Activated naive CD8-positive, alpha-beta T cell treated with anti-CD3 and anti-CD28 coated beads for 36 hours (primary cell): ENCODE data around the gene CCSER2. TPM values are rescaled to one million over a fixed set of nuclear protein-coding genes. Genes with fewer than 3 reads are reported as not detected.

Experiments
- DNase-seq: peaks from one replicate; pipeline ENCODE4 v3.0.0; 2021
- H3K27ac Mint-ChIP-seq: one replicate; pipeline ENCODE4 v1.8.0; 2022; ENCODE audit warnings: mild to moderate bottlenecking, moderate library complexity, mixed read lengths
- H3K27me3 Mint-ChIP-seq: one replicate; pipeline ENCODE4 v1.8.0; 2022; ENCODE audit warnings: mild to moderate bottlenecking, mixed read lengths
- H3K36me3 Mint-ChIP-seq: one replicate; pipeline ENCODE4 v1.8.0; 2021; ENCODE audit warnings: mild to moderate bottlenecking, mixed read lengths
- H3K4me1 Mint-ChIP-seq: one replicate; pipeline ENCODE4 v1.8.0; 2021; ENCODE audit warnings: mixed read lengths
- H3K4me3 Mint-ChIP-seq: one replicate; pipeline ENCODE4 v1.8.0; 2022; ENCODE audit warnings: mild to moderate bottlenecking, moderate library complexity, mixed read lengths
- H3K9me3 Mint-ChIP-seq: one replicate; pipeline ENCODE4 v1.8.0; 2022; ENCODE audit warnings: mixed read lengths
- total RNA-seq, 2 experiments: library from RNA; stranded (reverse); gene quantifications; one replicate each; pipeline ENCODE4 v1.2.3, GENCODE V29; 2021

Gene CCSER2
- total RNA-seq, 2 experiments from 2014 or later: 42.4 to 43.8 TPM

- H3K4me1 Mint-ChIP-seq: peaks cover 44% of the 10 kb centered on the region
These were observed 20.5 kb downstream of the CCSER2 start for GRCh38 chr10:84348860-84349259.

GRCh38 chr10:84352251-84352842, 24.0 kb downstream of the CCSER2 start:
- DNase-seq: peak; percentile 69
- H3K36me3 Mint-ChIP-seq: peaks cover 8% of the 10 kb centered on the region
- no peak overlapping the region for H3K4me3 Mint-ChIP-seq
- H3K27me3 Mint-ChIP-seq: no peaks in the 10 kb centered on the region
- H3K4me1 Mint-ChIP-seq: peaks cover 61% of the 10 kb centered on the region
- no peaks in the 10 kb centered on the region for H3K9me3 Mint-ChIP-seq
- no peak overlapping the region for H3K27ac Mint-ChIP-seq

More at GRCh38 chr10:84348860-84349259, 20.5 kb downstream of the CCSER2 start:
- Mint-ChIP-seq H3K36me3 (peaks cover 19% of the 10 kb centered on the region), H3K27ac (peak overlapping the region; percentile 28), H3K9me3 (no peaks in the 10 kb centered on the region), H3K4me3 (no peak overlapping the region), H3K27me3 (no peaks in the 10 kb centered on the region)
- DNase-seq: no peak

GRCh38 chr10:84353052-84353803, 24.8 kb downstream of the CCSER2 start:
- Mint-ChIP-seq H3K9me3 (no peaks in the 10 kb centered on the region), H3K4me3 (no peak overlapping the region), H3K27me3 (no peaks in the 10 kb centered on the region), H3K27ac (no peak overlapping the region), H3K4me1 (peaks cover 67% of the 10 kb centered on the region), H3K36me3 (peaks cover 5% of the 10 kb centered on the region)
- no peak for DNase-seq

- Mint-ChIP-seq H3K4me3 (no peak overlapping the region), H3K9me3 (no peaks in the 10 kb centered on the region), H3K36me3 (no peaks in the 10 kb centered on the region), H3K4me1 (peaks cover 67% of the 10 kb centered on the region), H3K27me3 (no peaks in the 10 kb centered on the region), H3K27ac (no peak overlapping the region)
- DNase-seq: no peak
These were observed 26.2 kb downstream of the CCSER2 start for GRCh38 chr10:84354623-84355022.

- Mint-ChIP-seq H3K27ac (no peak overlapping the region), H3K4me3 (no peak overlapping the region), H3K36me3 (no peaks in the 10 kb centered on the region), H3K9me3 (no peaks in the 10 kb centered on the region), H3K4me1 (peaks cover 69% of the 10 kb centered on the region), H3K27me3 (no peaks in the 10 kb centered on the region)
- no peak for DNase-seq
These were observed 26.7 kb downstream of the CCSER2 start for GRCh38 chr10:84355106-84355505.

DNA sequence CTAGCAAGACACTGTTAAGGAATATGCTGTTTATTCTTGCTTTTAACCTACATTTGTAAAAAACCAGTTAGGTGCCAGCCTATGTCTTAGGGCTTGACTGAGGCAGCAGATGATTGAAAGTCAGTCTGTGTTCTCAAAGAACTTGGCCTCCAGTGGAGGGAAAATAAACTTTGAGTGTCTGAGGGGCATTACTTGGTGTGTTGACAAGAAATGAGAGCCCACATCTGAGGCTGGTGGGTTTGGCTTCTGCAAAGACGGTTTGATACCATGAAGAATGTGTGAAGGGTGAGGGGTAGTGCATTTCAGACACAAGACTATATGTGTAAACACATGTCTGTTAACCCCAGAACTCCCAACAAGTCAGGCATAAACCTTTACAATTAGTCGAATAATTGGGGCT, 28.5 kb downstream of the CCSER2 start:
- DNase-seq: no peak
- H3K27me3 Mint-ChIP-seq: no peaks in the 10 kb centered on the region
- H3K36me3 Mint-ChIP-seq: peaks cover under 1% of the 10 kb centered on the region
- peak overlapping the region; percentile 10 for H3K27ac Mint-ChIP-seq
- no peak overlapping the region for H3K4me3 Mint-ChIP-seq
- no peaks in the 10 kb centered on the region for H3K9me3 Mint-ChIP-seq
- peaks cover 83% of the 10 kb centered on the region for H3K4me1 Mint-ChIP-seq

- H3K36me3 Mint-ChIP-seq: peaks cover 9% of the 10 kb centered on the region
- no peak overlapping the region for H3K27ac Mint-ChIP-seq
- H3K4me3 Mint-ChIP-seq: no peak overlapping the region
These were observed 30.4 kb downstream of the CCSER2 start for GRCh38 chr10:84358743-84359142.

GRCh38 chr10:84360637-84361365, 32.4 kb downstream of the CCSER2 start:
- no peaks in the 10 kb centered on the region for H3K27me3 Mint-ChIP-seq
- no peak overlapping the region for H3K4me3 Mint-ChIP-seq
- H3K4me1 Mint-ChIP-seq: peaks cover 72% of the 10 kb centered on the region
- no peaks in the 10 kb centered on the region for H3K9me3 Mint-ChIP-seq
- no peak for DNase-seq
- peaks cover 11% of the 10 kb centered on the region for H3K36me3 Mint-ChIP-seq
- H3K27ac Mint-ChIP-seq: no peak overlapping the region

More at GRCh38 chr10:84358743-84359142, 30.4 kb downstream of the CCSER2 start:
- Mint-ChIP-seq H3K27me3 (no peaks in the 10 kb centered on the region), H3K4me1 (peaks cover 81% of the 10 kb centered on the region), H3K9me3 (no peaks in the 10 kb centered on the region)
- no peak for DNase-seq

DNA sequence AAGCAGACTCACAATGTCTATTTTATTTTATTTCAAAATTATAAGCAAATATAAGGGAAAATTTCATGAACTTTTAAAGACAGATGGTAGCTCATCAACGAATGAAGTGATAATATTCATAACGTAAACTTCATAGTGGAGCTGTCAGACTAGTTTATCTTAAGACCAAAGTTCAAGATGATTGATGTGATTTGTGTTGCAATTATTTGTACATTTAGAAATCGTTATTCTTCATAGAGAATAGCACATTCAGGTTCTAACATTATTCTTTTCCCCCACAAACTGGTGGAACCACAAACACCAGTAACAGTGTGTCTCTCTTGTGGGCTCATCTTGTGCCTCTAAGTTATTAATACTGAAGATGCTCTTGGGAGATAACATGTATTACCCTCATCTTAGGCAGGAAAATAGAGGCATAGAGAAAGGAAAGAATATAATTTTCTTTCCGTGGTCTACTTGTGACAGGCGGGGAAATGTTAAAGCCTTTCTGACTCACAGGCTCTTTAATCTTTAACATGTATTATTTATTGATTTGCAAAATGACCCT, 37.0 kb downstream of the CCSER2 start:
- Mint-ChIP-seq H3K4me1 (peaks cover 53% of the 10 kb centered on the region), H3K27me3 (no peaks in the 10 kb centered on the region), H3K4me3 (no peak overlapping the region), H3K36me3 (peaks cover 11% of the 10 kb centered on the region), H3K9me3 (peaks cover 3% of the 10 kb centered on the region), H3K27ac (no peak overlapping the region)
- no peak for DNase-seq

DNA sequence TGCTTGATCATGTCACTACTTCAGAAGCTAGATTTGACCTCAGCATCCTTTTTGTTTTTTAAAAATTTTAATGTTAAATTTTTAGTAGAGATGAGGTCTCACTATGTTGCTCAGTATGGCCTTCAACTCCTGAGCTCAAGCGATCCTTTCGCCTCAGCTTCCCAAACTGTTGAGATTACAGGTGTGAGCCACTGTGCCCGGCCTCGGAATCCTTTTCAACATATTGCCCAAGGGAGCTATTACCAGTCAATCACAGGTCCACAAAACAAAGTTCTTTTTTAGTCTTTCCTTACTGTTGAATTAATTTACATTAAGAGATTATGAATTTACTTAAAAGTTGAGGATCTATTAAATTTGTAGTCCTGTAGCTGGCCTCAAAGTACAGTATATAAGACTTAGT, 37.7 kb downstream of the CCSER2 start:
- peaks cover 3% of the 10 kb centered on the region for H3K9me3 Mint-ChIP-seq
- no peak for DNase-seq
- H3K4me3 Mint-ChIP-seq: no peak overlapping the region
- no peaks in the 10 kb centered on the region for H3K27me3 Mint-ChIP-seq
- no peak overlapping the region for H3K27ac Mint-ChIP-seq
- H3K4me1 Mint-ChIP-seq: peaks cover 48% of the 10 kb centered on the region
- peaks cover 11% of the 10 kb centered on the region for H3K36me3 Mint-ChIP-seq

DNA sequence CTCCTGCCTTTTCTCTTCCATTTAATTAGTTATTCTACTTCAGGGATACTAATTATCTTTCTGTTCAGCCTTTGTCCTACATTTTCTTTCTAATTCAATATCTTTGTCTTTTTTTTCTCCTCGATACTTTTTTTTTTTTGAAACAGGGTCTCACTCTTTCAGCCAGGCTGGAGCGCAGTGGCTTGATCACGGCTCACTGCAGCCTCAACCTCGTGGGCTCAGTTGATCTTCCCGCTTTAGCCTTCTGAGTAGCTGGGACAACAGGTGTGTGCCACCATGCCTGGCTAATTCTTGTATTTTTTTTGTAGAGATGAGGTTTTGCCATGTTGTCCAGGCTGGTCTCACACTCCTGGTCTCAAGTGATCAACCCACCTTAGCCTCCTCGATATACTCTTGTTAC, 38.9 kb downstream of the CCSER2 start:
- Mint-ChIP-seq H3K4me1 (peaks cover 48% of the 10 kb centered on the region), H3K27ac (no peak overlapping the region), H3K4me3 (no peak overlapping the region), H3K27me3 (no peaks in the 10 kb centered on the region), H3K36me3 (peaks cover 16% of the 10 kb centered on the region), H3K9me3 (peaks cover 3% of the 10 kb centered on the region)
- no peak for DNase-seq

GRCh38 chr10:84368828-84369227, 40.4 kb downstream of the CCSER2 start:
- H3K4me3 Mint-ChIP-seq: no peak overlapping the region
- H3K36me3 Mint-ChIP-seq: peaks cover 11% of the 10 kb centered on the region
- H3K9me3 Mint-ChIP-seq: peaks cover 3% of the 10 kb centered on the region
- H3K4me1 Mint-ChIP-seq: peaks cover 37% of the 10 kb centered on the region
- H3K27ac Mint-ChIP-seq: peak overlapping the region; percentile 19
- no peaks in the 10 kb centered on the region for H3K27me3 Mint-ChIP-seq
- no peak for DNase-seq

- Mint-ChIP-seq H3K4me1 (peaks cover 37% of the 10 kb centered on the region), H3K4me3 (no peak overlapping the region), H3K27me3 (no peaks in the 10 kb centered on the region), H3K27ac (no peak overlapping the region), H3K36me3 (peaks cover 9% of the 10 kb centered on the region), H3K9me3 (peaks cover 3% of the 10 kb centered on the region)
- no peak for DNase-seq
These were observed 41.9 kb downstream of the CCSER2 start for GRCh38 chr10:84370283-84370682.

DNA sequence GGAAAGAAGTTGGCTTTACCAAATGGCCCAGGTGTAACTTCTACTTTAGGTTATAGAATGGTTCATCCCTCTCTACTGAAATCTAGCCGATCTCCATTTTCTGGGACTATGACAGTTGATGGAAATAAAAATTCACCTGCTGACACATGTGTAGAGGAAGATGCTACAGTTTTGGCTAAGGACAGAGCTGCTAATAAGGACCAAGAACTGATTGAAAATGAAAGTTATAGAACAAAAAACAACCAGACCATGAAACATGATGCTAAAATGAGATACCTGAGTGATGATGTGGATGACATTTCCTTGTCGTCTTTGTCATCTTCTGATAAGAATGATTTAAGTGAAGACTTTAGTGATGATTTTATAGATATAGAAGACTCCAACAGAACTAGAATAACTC, 43.6 kb downstream of the CCSER2 start:
- H3K4me1 Mint-ChIP-seq: peaks cover 36% of the 10 kb centered on the region
- H3K4me3 Mint-ChIP-seq: no peak overlapping the region
- H3K36me3 Mint-ChIP-seq: peaks cover 13% of the 10 kb centered on the region

GRCh38 chr10:84373000-84373399, 44.6 kb downstream of the CCSER2 start:
- H3K27me3 Mint-ChIP-seq: no peaks in the 10 kb centered on the region

More for the DNA sequence above, 43.6 kb downstream of the CCSER2 start:
- Mint-ChIP-seq H3K9me3 (peaks cover 3% of the 10 kb centered on the region), H3K27me3 (no peaks in the 10 kb centered on the region), H3K27ac (peak overlapping the region; percentile 14)
- no peak for DNase-seq

More at GRCh38 chr10:84373000-84373399, 44.6 kb downstream of the CCSER2 start:
- DNase-seq: no peak
- peaks cover 13% of the 10 kb centered on the region for H3K36me3 Mint-ChIP-seq
- H3K9me3 Mint-ChIP-seq: peaks cover 3% of the 10 kb centered on the region
- H3K4me1 Mint-ChIP-seq: peaks cover 37% of the 10 kb centered on the region
- no peak overlapping the region for H3K4me3 Mint-ChIP-seq
- H3K27ac Mint-ChIP-seq: no peak overlapping the region
